Measurements from ENCODE around the gene USP48. TPM values are rescaled to one million over a fixed set of nuclear protein-coding genes. Genes with fewer than 3 reads are reported as not detected.

USP48 gene
- total and polyA plus RNA-seq, 12 donors, result 35.9 to 156 (median 86.4) TPM

DNA sequence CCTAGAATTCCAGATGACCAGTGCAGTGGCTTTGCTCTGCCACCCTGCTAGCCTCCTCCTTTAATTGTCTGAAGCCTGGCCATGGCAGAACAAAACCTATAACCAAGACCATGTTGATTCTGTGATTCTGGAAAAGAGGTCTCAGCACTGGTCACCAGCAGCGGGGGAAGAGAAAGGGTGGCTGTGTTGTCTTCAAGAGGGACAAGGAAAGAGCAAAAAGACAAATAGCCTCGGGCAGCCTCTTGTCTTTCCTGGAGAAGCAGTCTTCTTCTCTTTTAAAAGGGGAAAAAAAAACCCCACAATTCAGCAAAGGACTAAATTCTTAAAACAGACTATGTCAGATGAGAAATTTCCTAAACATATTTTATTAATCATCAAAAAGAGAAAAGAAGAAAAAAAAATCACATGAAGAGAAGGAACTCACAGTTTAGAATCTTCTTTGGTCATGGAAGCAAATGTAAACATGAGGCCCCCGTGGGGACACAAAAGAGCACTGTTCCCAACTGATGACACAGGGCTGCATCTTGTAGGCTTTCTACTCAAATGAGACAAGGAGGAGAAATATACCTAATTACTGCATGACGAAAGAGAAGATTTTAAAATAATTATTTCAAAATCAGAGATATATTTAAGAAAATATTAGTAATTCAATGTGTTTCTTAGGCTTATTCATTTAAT, 77.5 kb downstream of the USP48 start:
- intact Hi-C loops (cut with DNase I), result no loop called here
- Histone ChIP-seq H3K27ac (peak overlapping the region in 1 of 5 donors; percentile 1), H3K36me3 (replicated peaks in 1 of 2) (peaks cover 0 to 52% of the 10 kb centered on the region in 2 donors), H3K9me3 (replicated peaks in 1 of 3) (no peaks in the 10 kb centered on the region), H3K27me3 (no peaks in the 10 kb centered on the region), H3K4me3 (no peak overlapping the region), H3K4me1 (replicated peaks in 1 of 2) (peaks cover 0 to 12% of the 10 kb centered on the region in 2 donors)
- WGBS, 4 donors, result 80 to 89% (median 81%) methylated on average over 4 of the region's 4 CpGs
- no peak for DNase-seq
- no peak for TF ChIP-seq POLR2A (IDR thresholded peaks at IDR 0.05)
- TF ChIP-seq, protein P1, sequence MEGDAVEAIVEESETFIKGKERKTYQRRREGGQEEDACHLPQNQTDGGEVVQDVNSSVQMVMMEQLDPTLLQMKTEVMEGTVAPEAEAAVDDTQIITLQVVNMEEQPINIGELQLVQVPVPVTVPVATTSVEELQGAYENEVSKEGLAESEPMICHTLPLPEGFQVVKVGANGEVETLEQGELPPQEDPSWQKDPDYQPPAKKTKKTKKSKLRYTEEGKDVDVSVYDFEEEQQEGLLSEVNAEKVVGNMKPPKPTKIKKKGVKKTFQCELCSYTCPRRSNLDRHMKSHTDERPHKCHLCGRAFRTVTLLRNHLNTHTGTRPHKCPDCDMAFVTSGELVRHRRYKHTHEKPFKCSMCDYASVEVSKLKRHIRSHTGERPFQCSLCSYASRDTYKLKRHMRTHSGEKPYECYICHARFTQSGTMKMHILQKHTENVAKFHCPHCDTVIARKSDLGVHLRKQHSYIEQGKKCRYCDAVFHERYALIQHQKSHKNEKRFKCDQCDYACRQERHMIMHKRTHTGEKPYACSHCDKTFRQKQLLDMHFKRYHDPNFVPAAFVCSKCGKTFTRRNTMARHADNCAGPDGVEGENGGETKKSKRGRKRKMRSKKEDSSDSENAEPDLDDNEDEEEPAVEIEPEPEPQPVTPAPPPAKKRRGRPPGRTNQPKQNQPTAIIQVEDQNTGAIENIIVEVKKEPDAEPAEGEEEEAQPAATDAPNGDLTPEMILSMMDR (IDR thresholded peaks at IDR 0.05), result no peak

DNA sequence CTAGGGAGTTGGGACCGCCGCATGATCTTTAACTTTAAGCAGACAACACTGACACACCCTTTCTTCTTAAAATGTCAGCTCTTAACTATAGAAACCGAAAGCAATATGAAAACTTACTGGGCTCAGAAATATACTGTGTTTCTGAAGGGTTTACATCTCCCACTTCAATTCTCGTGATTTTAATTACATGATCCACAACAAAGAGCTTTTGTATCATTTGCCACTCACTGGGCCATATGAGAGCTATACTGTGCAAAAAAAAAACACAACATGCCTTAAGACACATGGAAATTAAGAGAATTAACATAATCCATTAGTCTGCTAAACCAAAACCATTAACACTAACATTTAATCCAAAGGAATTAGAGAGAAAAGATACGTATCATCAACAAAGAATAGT, 78.8 kb downstream of the USP48 start:
- peaks cover 0 to 51% of the 10 kb centered on the region in 2 donors for H3K36me3 ChIP-seq (replicated peaks in 1 of 2)
- no peak for DNase-seq
- intact Hi-C loops (cut with DNase I), result no loop called here
- H3K27ac ChIP-seq, result peak overlapping the region in 2 of 5 donors; percentile 2 to 61
- H3K9me3 ChIP-seq (replicated peaks in 1 of 3), result no peaks in the 10 kb centered on the region
- TF ChIP-seq, protein P1 (IDR thresholded peaks at IDR 0.05), result no peak
- no peak for TF ChIP-seq POLR2A (IDR thresholded peaks at IDR 0.05)
- no peaks in the 10 kb centered on the region for H3K27me3 ChIP-seq
- H3K4me1 ChIP-seq (replicated peaks in 1 of 2), result peaks cover 0 to 12% of the 10 kb centered on the region in 2 donors
- no peak overlapping the region for H3K4me3 ChIP-seq
- 90 to 94% (median 92%) methylated on average over 5 of the region's 5 CpGs for WGBS, 4 donors

DNA sequence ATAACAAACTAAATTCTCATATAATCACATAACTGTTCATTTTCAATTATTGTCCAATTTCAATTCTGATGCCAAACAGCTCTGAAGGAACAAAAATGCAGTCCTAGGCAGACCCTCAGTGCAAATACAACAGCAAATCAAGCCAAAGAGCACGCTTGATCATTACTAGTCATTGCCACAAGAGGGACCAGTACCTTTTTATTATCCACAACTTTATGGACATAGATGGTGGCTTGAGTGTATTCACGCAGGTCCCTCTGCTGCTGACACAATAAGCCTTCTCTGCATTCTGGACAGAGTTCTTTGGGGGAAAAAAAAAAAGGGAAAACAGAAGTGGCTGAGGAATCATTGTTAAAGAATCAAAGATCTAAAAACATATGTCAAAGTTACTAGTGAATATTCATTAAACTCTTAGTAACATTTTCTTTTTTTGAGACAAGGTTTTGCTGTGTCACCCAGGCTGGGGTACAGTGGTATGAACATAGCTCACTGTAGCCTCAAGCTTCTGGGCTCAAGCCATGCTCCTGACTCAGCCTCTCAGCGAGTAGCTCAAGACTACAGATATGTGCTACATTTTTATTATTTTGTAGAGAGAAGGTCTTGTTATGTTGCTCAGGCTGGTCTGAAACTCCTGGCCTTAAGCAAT, 79.5 kb downstream of the USP48 start:
- H3K27me3 ChIP-seq, result no peaks in the 10 kb centered on the region
- no peaks in the 10 kb centered on the region for H3K9me3 ChIP-seq (replicated peaks in 1 of 3)
- H3K36me3 ChIP-seq (replicated peaks in 1 of 2), result peaks cover 0 to 55% of the 10 kb centered on the region in 2 donors
- intact Hi-C loops (cut with DNase I), result no loop called here
- peaks cover 0 to 12% of the 10 kb centered on the region in 2 donors for H3K4me1 ChIP-seq (replicated peaks in 1 of 2)
- WGBS, 4 donors, result 36 to 54% (median 48%) methylated on average over 3 of the region's 3 CpGs
- DNase-seq, result peak in 4 of 7 donors; percentile 60 to 70 (median 64)
- no peak overlapping the region for H3K4me3 ChIP-seq
- no peak for TF ChIP-seq POLR2A (IDR thresholded peaks at IDR 0.05)
- TF ChIP-seq, protein P1 (IDR thresholded peaks at IDR 0.05), result peak; percentile 27 to 61 (median 54)
- H3K27ac ChIP-seq, result peak overlapping the region in 2 of 5 donors; percentile 2 to 61

- WGBS, 4 donors, result 84 to 92% (median 88%) methylated on average over 4 of the region's 4 CpGs
- no peak for TF ChIP-seq POLR2A (IDR thresholded peaks at IDR 0.05)
- TF ChIP-seq, protein P1 (IDR thresholded peaks at IDR 0.05), result no peak
Measured at GRCh38 chr1:21702780-21703179, 80.2 kb downstream of the USP48 start.

More at GRCh38 chr1:21702780-21703179, 80.2 kb downstream of the USP48 start:
- Histone ChIP-seq H3K9me3 (replicated peaks in 1 of 3) (no peaks in the 10 kb centered on the region), H3K36me3 (replicated peaks in 1 of 2) (peaks cover 0 to 48% of the 10 kb centered on the region in 2 donors), H3K4me1 (replicated peaks in 1 of 2) (peaks cover 0 to 12% of the 10 kb centered on the region in 2 donors), H3K27me3 (no peaks in the 10 kb centered on the region), H3K27ac (peak overlapping the region in 1 of 5 donors; percentile 61), H3K4me3 (no peak overlapping the region)
- intact Hi-C loops (cut with DNase I), result no loop called here
- no peak for DNase-seq

Data from adrenal gland (tissue), 12 donors.